Measurements from ENCODE around the gene LTBP2.

Gene LTBP2

GRCh38 chr14:74535756-74536325 is 76.2 kb downstream of the LTBP2 start:
- H3K4me3 Mint-ChIP-seq = no peak overlapping the region
- no peak overlapping the region for H3K27ac Mint-ChIP-seq
- no peak for TF ChIP-seq CTCF (IDR thresholded peaks at IDR 0.05; ENCODE audit: unreplicated experiment in 3 of 3)
- no peaks in the 10 kb centered on the region for H3K9me3 Mint-ChIP-seq
- no peaks in the 10 kb centered on the region for H3K27me3 Mint-ChIP-seq (ENCODE audit: low read depth)
- H3K36me3 Mint-ChIP-seq (ENCODE audit: low read depth) = no peaks in the 10 kb centered on the region
- no peaks in the 10 kb centered on the region for H3K4me1 Mint-ChIP-seq

GRCh38 chr14:74533576-74533975 is 78.5 kb downstream of the LTBP2 start:
- TF ChIP-seq CTCF (IDR thresholded peaks at IDR 0.05; ENCODE audit: unreplicated experiment in 3 of 3) = no peak
- H3K4me1 Mint-ChIP-seq = no peaks in the 10 kb centered on the region
- no peak overlapping the region for H3K4me3 Mint-ChIP-seq
- H3K36me3 Mint-ChIP-seq (ENCODE audit: low read depth) = no peaks in the 10 kb centered on the region
- no peaks in the 10 kb centered on the region for H3K9me3 Mint-ChIP-seq
- no peaks in the 10 kb centered on the region for H3K27me3 Mint-ChIP-seq (ENCODE audit: low read depth)
- H3K27ac Mint-ChIP-seq = no peak overlapping the region

GRCh38 chr14:74532246-74532645 is 79.8 kb downstream of the LTBP2 start:
- Mint-ChIP-seq H3K27ac (no peak overlapping the region), H3K4me3 (no peak overlapping the region), H3K9me3 (no peaks in the 10 kb centered on the region), H3K36me3 (ENCODE audit: low read depth) (no peaks in the 10 kb centered on the region), H3K27me3 (ENCODE audit: low read depth) (no peaks in the 10 kb centered on the region), H3K4me1 (no peaks in the 10 kb centered on the region)
- no peak for TF ChIP-seq CTCF (IDR thresholded peaks at IDR 0.05; ENCODE audit: unreplicated experiment in 3 of 3)

- Mint-ChIP-seq H3K9me3 (no peaks in the 10 kb centered on the region), H3K27me3 (ENCODE audit: low read depth) (no peaks in the 10 kb centered on the region), H3K36me3 (ENCODE audit: low read depth) (no peaks in the 10 kb centered on the region), H3K27ac (no peak overlapping the region), H3K4me3 (no peak overlapping the region), H3K4me1 (peaks cover 1% of the 10 kb centered on the region)
- TF ChIP-seq CTCF (IDR thresholded peaks at IDR 0.05; ENCODE audit: unreplicated experiment in 3 of 3) = no peak
Observed at GRCh38 chr14:74531467-74531866, 80.6 kb downstream of the LTBP2 start.

- no peaks in the 10 kb centered on the region for H3K36me3 Mint-ChIP-seq (ENCODE audit: low read depth)
- no peak overlapping the region for H3K27ac Mint-ChIP-seq
Observed at GRCh38 chr14:74531006-74531405, 81.0 kb downstream of the LTBP2 start.

More at GRCh38 chr14:74531006-74531405, 81.0 kb downstream of the LTBP2 start:
- Mint-ChIP-seq H3K27me3 (ENCODE audit: low read depth) (no peaks in the 10 kb centered on the region), H3K4me1 (peaks cover 6% of the 10 kb centered on the region), H3K4me3 (no peak overlapping the region), H3K9me3 (no peaks in the 10 kb centered on the region)
- TF ChIP-seq CTCF (IDR thresholded peaks at IDR 0.05; ENCODE audit: unreplicated experiment in 3 of 3) = no peak
